Osteoblast (primary cell): Measurements from ENCODE around the gene XYLT1. TPM values are rescaled to one million over a fixed set of nuclear protein-coding genes. Genes with fewer than 3 reads are reported as not detected.
A peak's percentile ranks its signal among the peaks of the same experiment; 100 is the strongest.

ENCODE experiments used
- DNase-seq: peaks from one replicate; pipeline ENCODE4 v3.0.0; 2011; ENCODE audit warnings: low spot score, mixed read lengths; ENCODE audit not compliant: insufficient read length; ENCODE audit errors: missing footprints
- H2AFZ ChIP-seq: 2 replicates; pipeline ENCODE4 v1.6.0; 2011; ENCODE audit warnings: mild to moderate bottlenecking, low read length
- H3K27ac ChIP-seq: 2 replicates; pipeline ENCODE4 v1.5.1; 2011; ENCODE audit warnings: mild to moderate bottlenecking, low read depth, low read length, moderate library complexity
- H3K27me3 ChIP-seq: 2 replicates; pipeline ENCODE4 v1.6.0; 2012; ENCODE audit warnings: mild to moderate bottlenecking, control low read depth, inconsistent platforms, low read length, moderate library complexity; ENCODE audit not compliant: insufficient read depth
- H3K36me3 ChIP-seq: 2 replicates; pipeline ENCODE4 v1.5.1; 2011; ENCODE audit warnings: mild to moderate bottlenecking, low read length, control low read depth, moderate library complexity; ENCODE audit not compliant: insufficient read depth
- H3K4me1 ChIP-seq: 2 replicates; pipeline ENCODE4 v1.5.1; 2011; ENCODE audit warnings: mild to moderate bottlenecking, low read length, control low read depth, moderate library complexity; ENCODE audit not compliant: insufficient read depth
- H3K4me2 ChIP-seq: 2 replicates; pipeline ENCODE4 v1.6.0; 2011; ENCODE audit warnings: mild to moderate bottlenecking, low read length; ENCODE audit not compliant: insufficient read depth
- H3K4me3 ChIP-seq: fragments of 200-600 bp; sonication (generic); 3 replicates; pipeline ENCODE4 v1.5.1; 2012; ENCODE audit warnings: mild to moderate bottlenecking, low read length, inconsistent platforms; ENCODE audit not compliant: insufficient read depth
- H3K79me2 ChIP-seq: 2 replicates; pipeline ENCODE4 v1.6.0; 2012; ENCODE audit warnings: mild to moderate bottlenecking, low read length, control low read depth, inconsistent platforms; ENCODE audit not compliant: insufficient read depth
- H3K9me3 ChIP-seq: 2 replicates; pipeline ENCODE4 v1.5.1; 2011; ENCODE audit warnings: low read depth, low read length, control low read depth
- H4K20me1 ChIP-seq: 2 replicates; pipeline ENCODE4 v1.6.0; 2012; ENCODE audit warnings: mild to moderate bottlenecking, low read length, control low read depth; ENCODE audit not compliant: insufficient read depth
- CTCF ChIP-seq: IDR thresholded peaks from 2 replicates; pipeline ENCODE4 v1.5.1; 2011; ENCODE audit warnings: mild to moderate bottlenecking, low read depth, low read length, moderate library complexity; ENCODE audit errors: extremely low read depth
- total RNA-seq: library from RNA; depleted of rRNA; stranded (reverse); fragments of >200 nt; gene quantifications from 2 replicates; pipeline ENCODE4 v1.2.3, GENCODE V29; 2012

XYLT1 gene
- total RNA-seq, 1 donor: 43.4 TPM

- Histone ChIP-seq H3K4me2 (no peak overlapping the region), H3K79me2 (peaks cover 4% of the 10 kb centered on the region), H3K27ac (peak overlapping the region; percentile 50), H3K4me1 (peaks cover 15% of the 10 kb centered on the region), H4K20me1 (peaks cover 17% of the 10 kb centered on the region), H3K36me3 (no peaks in the 10 kb centered on the region), H3K4me3 (no peak overlapping the region), H2AFZ (no peak overlapping the region), H3K9me3 (no peaks in the 10 kb centered on the region), H3K27me3 (no peaks in the 10 kb centered on the region)
- DNase-seq: peak; percentile 93
- TF ChIP-seq CTCF: no peak
These were observed 136.7 kb downstream of the XYLT1 start for GRCh38 chr16:17334096-17334495.

GRCh38 chr16:17333229-17333628, 137.5 kb downstream of the XYLT1 start:
- DNase-seq: no peak
- no peak overlapping the region for H3K4me3 ChIP-seq
- no peaks in the 10 kb centered on the region for H3K36me3 ChIP-seq
- H3K27me3 ChIP-seq: no peaks in the 10 kb centered on the region
- no peak overlapping the region for H2AFZ ChIP-seq
- peaks cover 22% of the 10 kb centered on the region for H4K20me1 ChIP-seq
- no peak overlapping the region for H3K4me2 ChIP-seq
- no peak for TF ChIP-seq CTCF
- peaks cover 6% of the 10 kb centered on the region for H3K79me2 ChIP-seq
- H3K4me1 ChIP-seq: peaks cover 15% of the 10 kb centered on the region
- no peaks in the 10 kb centered on the region for H3K9me3 ChIP-seq
- no peak overlapping the region for H3K27ac ChIP-seq

DNA sequence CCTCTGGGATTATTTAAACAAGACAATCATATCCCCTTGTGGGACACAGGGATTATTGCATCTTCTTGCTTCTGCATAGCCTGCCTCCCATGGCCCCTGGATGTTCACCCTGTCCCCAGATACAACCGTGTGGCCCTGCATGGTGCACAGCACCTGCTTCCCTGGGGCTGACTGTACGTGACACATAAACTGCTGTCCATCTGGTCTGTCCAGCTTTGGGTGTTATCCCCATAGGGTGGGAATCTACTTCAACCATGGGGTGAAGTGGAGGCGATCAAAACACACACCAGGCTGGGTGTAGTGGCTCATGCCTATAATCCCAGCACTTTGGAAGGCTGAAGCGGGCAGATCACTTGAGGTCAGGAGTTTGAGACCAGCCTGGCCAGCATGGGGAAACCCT, 138.8 kb downstream of the XYLT1 start:
- no peaks in the 10 kb centered on the region for H3K36me3 ChIP-seq
- H2AFZ ChIP-seq: no peak overlapping the region
- no peaks in the 10 kb centered on the region for H3K9me3 ChIP-seq
- H3K4me2 ChIP-seq: no peak overlapping the region
- H3K4me3 ChIP-seq: no peak overlapping the region
- H3K79me2 ChIP-seq: peaks cover 9% of the 10 kb centered on the region
- no peaks in the 10 kb centered on the region for H3K27me3 ChIP-seq
- H4K20me1 ChIP-seq: peaks cover 25% of the 10 kb centered on the region
- H3K4me1 ChIP-seq: peaks cover 15% of the 10 kb centered on the region
- no peak for TF ChIP-seq CTCF
- DNase-seq: no peak
- H3K27ac ChIP-seq: no peak overlapping the region

DNA sequence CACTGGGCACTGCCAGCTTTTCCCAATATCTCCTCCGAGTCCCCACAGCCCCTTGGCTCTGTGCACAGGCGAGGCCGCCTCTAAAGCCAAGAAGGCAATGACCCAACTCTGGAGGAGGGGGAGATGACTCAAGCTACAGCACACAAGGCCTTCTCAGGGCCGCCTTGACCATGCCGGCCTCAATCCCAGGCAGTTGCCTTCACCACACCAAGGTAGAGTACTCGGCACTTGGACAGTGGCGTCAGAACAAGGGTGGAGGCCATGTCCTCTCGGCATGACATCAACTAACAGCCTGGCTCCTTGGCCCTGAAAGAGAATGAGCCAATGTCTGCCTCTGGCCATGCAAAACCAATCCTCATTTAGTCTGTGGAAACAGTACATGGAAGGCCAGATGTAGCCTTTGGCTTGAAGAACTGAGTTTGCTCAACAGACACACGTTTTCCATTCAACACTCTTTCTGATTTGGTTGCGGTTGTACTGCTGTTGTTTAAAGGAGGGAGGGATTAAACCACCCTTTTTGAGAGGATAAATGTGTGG, 139.6 kb downstream of the XYLT1 start:
- H3K27ac ChIP-seq: no peak overlapping the region
- no peaks in the 10 kb centered on the region for H3K9me3 ChIP-seq
- peaks cover 9% of the 10 kb centered on the region for H3K79me2 ChIP-seq
- no peak overlapping the region for H2AFZ ChIP-seq
- H3K4me2 ChIP-seq: no peak overlapping the region
- no peak overlapping the region for H3K4me3 ChIP-seq
- H3K4me1 ChIP-seq: peaks cover 12% of the 10 kb centered on the region
- H3K36me3 ChIP-seq: no peaks in the 10 kb centered on the region
- TF ChIP-seq CTCF: no peak
- peaks cover 27% of the 10 kb centered on the region for H4K20me1 ChIP-seq
- H3K27me3 ChIP-seq: no peaks in the 10 kb centered on the region
- no peak for DNase-seq
